IMR-90 (cell line): ENCODE results near the gene SLC38A6. TPM values are rescaled to one million over a fixed set of nuclear protein-coding genes. Genes with fewer than 3 reads are reported as not detected.

Experiments used
- ATAC-seq: fragments of 200-7000 bp; cut with Tn5 transposase; 2 replicates; pipeline ENCODE4 v1.9.1; 2020; ENCODE audit warnings: low read depth, mild to moderate bottlenecking, moderate library complexity
- BruUV-seq: library from RNA; stranded (reverse); fragments of 400-500 nt; replicated peaks from 2 replicates; lab custom pipeline; 2021; lab: Mats Ljungman, UMichigan
- CTCF ChIA-PET: fragments of 300-600 bp; formaldehyde crosslinking; extraction: SDS; loops from one replicate; lab custom pipeline; 2021; ENCODE audit warnings: antibody characterized with exemption; lab: Yijun Ruan, JAX
- POLR2A ChIA-PET: fragments of 300-600 bp; sonication (Branson Sonifier 250); formaldehyde crosslinking; loops from one replicate; lab custom pipeline; 2022; ENCODE audit warnings: antibody characterized with exemption; ENCODE audit not compliant: unreplicated experiment; lab: Charles Lee
- DNase-seq: peaks from one replicate; pipeline ENCODE4 v3.0.0; 2013
- H2AFZ ChIP-seq: replicated peaks from 2 replicates; pipeline ENCODE3; 2013; ENCODE audit warnings: low read length, mild to moderate bottlenecking; ENCODE audit not compliant: poor library complexity
- H2AK5ac ChIP-seq: 2 replicates; pipeline ENCODE4 v1.6.1; 2013; ENCODE audit warnings: low read depth, low read length, inconsistent platforms
- H2AK9ac ChIP-seq: replicated peaks from 2 replicates; pipeline ENCODE3; 2013; ENCODE audit warnings: mild to moderate bottlenecking, low read depth, low read length, moderate library complexity; ENCODE audit not compliant: poor library complexity
- H2BK120ac ChIP-seq: 2 replicates; pipeline ENCODE4 v1.6.1; 2013; ENCODE audit warnings: low read depth, low read length, inconsistent platforms
- H2BK15ac ChIP-seq: 3 replicates; pipeline ENCODE4 v1.6.1; 2013; ENCODE audit warnings: low read depth, low read length, inconsistent platforms
- H2BK20ac ChIP-seq: 2 replicates; pipeline ENCODE4 v1.6.1; 2013; ENCODE audit warnings: low read depth, mild to moderate bottlenecking, inconsistent platforms, low read length, moderate library complexity
- H2BK5ac ChIP-seq: 2 replicates; pipeline ENCODE4 v1.6.1; 2013; ENCODE audit warnings: mild to moderate bottlenecking, low read depth, low read length, inconsistent platforms; ENCODE audit not compliant: poor library complexity, severe bottlenecking
- H3K14ac ChIP-seq: replicated peaks from 2 replicates; pipeline ENCODE4 v1.6.1; 2013; ENCODE audit warnings: low read depth, low read length, inconsistent platforms
- H3K18ac ChIP-seq: 2 replicates; pipeline ENCODE4 v1.6.1; 2013; ENCODE audit warnings: low read depth, low read length, control low read depth
- H3K23ac ChIP-seq: 2 replicates; pipeline ENCODE4 v1.6.1; 2013; ENCODE audit warnings: low read depth, low read length, inconsistent platforms
- H3K27ac ChIP-seq: 2 replicates; pipeline ENCODE4 v1.5.1; 2013; ENCODE audit warnings: mild to moderate bottlenecking, control low read depth, low read length; ENCODE audit not compliant: insufficient read depth
- H3K27me3 ChIP-seq: 2 replicates; pipeline ENCODE4 v1.6.1; 2013; ENCODE audit warnings: low read length; ENCODE audit not compliant: control insufficient read depth, insufficient read depth
- H3K36me3 ChIP-seq: 2 replicates; pipeline ENCODE4 v1.6.1; 2013; ENCODE audit warnings: low read length, mixed read lengths; ENCODE audit not compliant: control insufficient read depth, insufficient read depth
- H3K4ac ChIP-seq: 2 replicates; pipeline ENCODE4 v1.6.1; 2013; ENCODE audit warnings: low read depth, low read length, inconsistent platforms
- H3K4me1 ChIP-seq: 2 replicates; pipeline ENCODE4 v1.6.1; 2013; ENCODE audit warnings: low read length, mixed read lengths; ENCODE audit not compliant: control insufficient read depth, insufficient read depth
- H3K4me2 ChIP-seq: 2 replicates; pipeline ENCODE4 v1.6.1; 2013; ENCODE audit warnings: low read depth, mild to moderate bottlenecking, control low read depth, low read length, moderate library complexity
- H3K4me3 ChIP-seq: 2 replicates; pipeline ENCODE4 v1.5.1; 2013; ENCODE audit warnings: low read depth, mild to moderate bottlenecking, control low read depth, low read length, moderate library complexity; ENCODE audit not compliant: insufficient read depth
- H3K56ac ChIP-seq: 2 replicates; pipeline ENCODE4 v1.6.1; 2013; ENCODE audit warnings: low read length, inconsistent platforms; ENCODE audit not compliant: insufficient read depth; ENCODE audit errors: extremely low read depth
- H3K79me1 ChIP-seq, 2 experiments: 2 replicates each; pipeline ENCODE4 v1.6.1; 2013; ENCODE audit warnings: low read length in 2 of 2, inconsistent platforms in 1 of 2, low read depth in 1 of 2
- H3K9ac ChIP-seq: 2 replicates; pipeline ENCODE4 v1.6.1; 2013; ENCODE audit warnings: low read depth, low read length, control low read depth
- H3K9me1 ChIP-seq: 2 replicates; pipeline ENCODE4 v1.6.1; 2013; ENCODE audit warnings: low read length, inconsistent platforms; ENCODE audit not compliant: insufficient read depth
- H3K9me3 ChIP-seq: 2 replicates; pipeline ENCODE4 v1.6.1; 2013; ENCODE audit warnings: low read length; ENCODE audit not compliant: control insufficient read depth, insufficient read depth
- H4K20me1 ChIP-seq: 2 replicates; pipeline ENCODE4 v1.6.1; 2013; ENCODE audit warnings: low read length, inconsistent platforms; ENCODE audit not compliant: insufficient read depth
- H4K5ac ChIP-seq: 2 replicates; pipeline ENCODE4 v1.6.1; 2013; ENCODE audit warnings: mild to moderate bottlenecking, low read depth, low read length, control low read depth
- H4K8ac ChIP-seq, 2 experiments: 2 replicates each; pipeline ENCODE4 v1.6.1; 2013; ENCODE audit warnings: low read depth in 2 of 2, low read length in 2 of 2, control low read depth in 1 of 2, inconsistent platforms in 1 of 2
- H4K91ac ChIP-seq: 2 replicates; pipeline ENCODE4 v1.6.1; 2013; ENCODE audit warnings: low read depth, low read length, inconsistent platforms; ENCODE audit not compliant: insufficient read depth
- BHLHE40 ChIP-seq: fragments of 150-350 bp; IDR thresholded peaks from 2 replicates; pipeline ENCODE4 v1.6.1; 2016; ENCODE audit warnings: mild to moderate bottlenecking, low read depth, low read length
- CEBPB ChIP-seq: IDR thresholded peaks from 2 replicates; pipeline ENCODE4 v1.6.1; 2012; ENCODE audit warnings: low read depth, low read length, improper control_type of control experiment
- CHD1 ChIP-seq: IDR thresholded peaks from 2 replicates; pipeline ENCODE4 v1.6.1; 2012; ENCODE audit warnings: low read depth, low read length, improper control_type of control experiment
- FOS ChIP-seq: fragments of 150-350 bp; IDR thresholded peaks from 2 replicates; pipeline ENCODE4 v1.6.1; 2016; ENCODE audit warnings: low read depth, low read length
- MAFK ChIP-seq: IDR thresholded peaks from 2 replicates; pipeline ENCODE4 v1.6.1; 2012; ENCODE audit warnings: low read depth, low read length, improper control_type of control experiment
- MAZ ChIP-seq: IDR thresholded peaks from 2 replicates; pipeline ENCODE4 v1.6.1; 2012; ENCODE audit warnings: low read depth, mild to moderate bottlenecking, low read length, improper control_type of control experiment, moderate library complexity, borderline replicate concordance
- MXI1 ChIP-seq: IDR thresholded peaks from 2 replicates; pipeline ENCODE4 v1.6.1; 2012; ENCODE audit warnings: low read depth, mild to moderate bottlenecking, low read length, moderate library complexity, borderline replicate concordance
- NFE2L2 ChIP-seq: fragments of 150-350 bp; IDR thresholded peaks from 2 replicates; pipeline ENCODE4 v1.6.1; 2016; ENCODE audit warnings: low read depth, mild to moderate bottlenecking, low read length
- POLR2A ChIP-seq: IDR thresholded peaks from 2 replicates; pipeline ENCODE4 v1.6.1; 2012; ENCODE audit warnings: mild to moderate bottlenecking, low read depth, low read length
- RAD21 ChIP-seq: IDR thresholded peaks from 2 replicates; pipeline ENCODE4 v1.6.1; 2012; ENCODE audit warnings: low read length, improper control_type of control experiment
- RCOR1 ChIP-seq: IDR thresholded peaks from 2 replicates; pipeline ENCODE4 v1.6.1; 2012; ENCODE audit warnings: mild to moderate bottlenecking, low read length, improper control_type of control experiment; ENCODE audit not compliant: insufficient replicate concordance
- RFX5 ChIP-seq: IDR thresholded peaks from 2 replicates; pipeline ENCODE4 v1.8.0; 2012; ENCODE audit warnings: low read depth, mild to moderate bottlenecking, low read length, moderate library complexity
- SMC3 ChIP-seq: fragments of 150-350 bp; IDR thresholded peaks from 2 replicates; pipeline ENCODE4 v1.6.1; 2016; ENCODE audit warnings: low read depth, mild to moderate bottlenecking, antibody characterized with exemption, low read length, moderate library complexity
- WGBS, 2 experiments: methylation state at CpG; one replicate each; pipeline versions ENCODE4 v1.1.5 to v1.1.7; 2013; ENCODE audit warnings: missing lambda C conversion rate in 2 of 2; ENCODE audit not compliant: insufficient read length in 1 of 2; ENCODE audit errors: extremely low coverage in 2 of 2; 5-methylcytosine and 5-hydroxymethylcytosine counted together
- dilution Hi-C: fragments of 300-500 bp; cut with HindIII; formaldehyde crosslinking; loops from one replicate; pipeline ENCODE4 v1.14.3; 2018; ENCODE audit warnings: low sequenced_read_pairs; ENCODE audit not compliant: unreplicated experiment
- in situ Hi-C: fragments of 300-500 bp; cut with MboI; formaldehyde crosslinking; loops from 3 replicates; pipeline ENCODE4 v1.14.3; 2019; ENCODE audit warnings: low sequenced_read_pairs, inconsistent platforms, mixed read lengths
- intact Hi-C: fragments of 100-400 bp; cut with micrococcal nuclease; formaldehyde crosslinking; loops from 2 replicates; pipeline ENCODE4 v1.10.0; 2022
- polyA plus RNA-seq, 3 experiments: library from polyadenylated mRNA; depleted of rRNA; stranded (reverse); fragments of >200 nt; gene quantifications; 2 replicates each; pipeline ENCODE4 v1.2.3, GENCODE V29; 2012; ENCODE audit warnings: low replicate concordance in 1 of 3
- total RNA-seq: library from RNA; depleted of rRNA; stranded (reverse); fragments of >200 nt; gene quantifications from 2 replicates; pipeline ENCODE4 v1.2.3, GENCODE V29; 2012
- TF ChIP-seq, protein P1 (sequence below): fragments of 150-350 bp; IDR thresholded peaks from 2 replicates; pipeline ENCODE4 v1.6.1; 2016; ENCODE audit warnings: low read depth, mild to moderate bottlenecking, low read length, moderate library complexity, borderline replicate concordance
- TF ChIP-seq, protein P2 (sequence below): fragments of 150-350 bp; IDR thresholded peaks from 2 replicates; pipeline ENCODE4 v1.6.1; 2017; ENCODE audit warnings: mild to moderate bottlenecking, antibody characterized with exemption, low read length, low read depth
- TF ChIP-seq, protein P3 (sequence below): conservative IDR thresholded peaks from 2 replicates; pipeline ENCODE4 v1.5.1; 2012; ENCODE audit warnings: mild to moderate bottlenecking, low read depth, low read length, improper control_type of control experiment

Gene SLC38A6
- total and polyA plus RNA-seq, 2 of the 4 experiments (the other 2 are of a cell fraction), result 15.5 to 18.3 TPM

DNA sequence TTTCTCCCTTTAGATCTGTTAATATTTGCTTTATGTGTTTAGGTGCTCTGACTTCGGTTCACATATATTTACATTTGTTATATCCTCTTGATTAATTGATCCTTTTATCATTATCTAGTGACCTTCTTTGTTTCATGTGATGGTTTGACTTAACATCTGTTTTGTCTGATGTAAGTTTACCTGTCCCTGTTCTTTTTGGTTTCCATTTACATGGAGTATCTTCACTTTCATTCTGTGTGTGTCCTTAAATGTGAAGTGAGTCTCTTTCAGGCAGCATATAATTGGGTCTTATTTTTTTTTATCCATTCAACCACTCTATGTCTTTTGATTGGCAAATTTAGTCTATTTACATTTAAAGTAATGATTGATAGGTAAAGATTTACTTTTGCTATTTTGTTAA lies 24.4 kb upstream of the SLC38A6 start:
- WGBS, 2 experiments, result no CpG with 5 or more reads among the region's 1 CpG

More for the DNA sequence above, 24.4 kb upstream of the SLC38A6 start:
- Histone ChIP-seq H3K4ac (no peak overlapping the region), H4K5ac (no peak overlapping the region), H3K27ac (no peak overlapping the region), H2BK120ac (no peak overlapping the region), H3K4me1 (no peaks in the 10 kb centered on the region; the same call in 1 of the 2 replicates), H3K4me2 (no peak overlapping the region), H4K8ac (no peak overlapping the region), H3K4me3 (no peak overlapping the region), H3K36me3 (no peaks in the 10 kb centered on the region), H3K18ac (no peak overlapping the region), H4K20me1 (no peaks in the 10 kb centered on the region), H2AFZ (no peak overlapping the region), H2AK9ac (no peak overlapping the region), H3K27me3 (no peaks in the 10 kb centered on the region), H3K79me1 (peaks cover 13 to 26% of the 10 kb centered on the region in 2 experiments), H3K9me3 (peaks cover 20% of the 10 kb centered on the region), H3K9me1 (no peaks in the 10 kb centered on the region), H2AK5ac (no peak overlapping the region), H3K23ac (no peak overlapping the region), H3K14ac (no peak overlapping the region), H2BK15ac (no peak overlapping the region), H2BK20ac (no peak overlapping the region), H3K56ac (no peak overlapping the region), H2BK5ac (no peak overlapping the region), H3K9ac (no peak overlapping the region), H4K91ac (no peak overlapping the region)
- in situ Hi-C loops, result no loop called here
- DNase-seq, result no peak
- no TSS peak for BruUV-seq
- dilution Hi-C loops, result no loop called here
- no peak for ATAC-seq
- POLR2A ChIA-PET, result no interaction called here
- intact Hi-C loops, result no loop called here
- no peak for TF ChIP-seq BHLHE40
- TF ChIP-seq, protein P1, sequence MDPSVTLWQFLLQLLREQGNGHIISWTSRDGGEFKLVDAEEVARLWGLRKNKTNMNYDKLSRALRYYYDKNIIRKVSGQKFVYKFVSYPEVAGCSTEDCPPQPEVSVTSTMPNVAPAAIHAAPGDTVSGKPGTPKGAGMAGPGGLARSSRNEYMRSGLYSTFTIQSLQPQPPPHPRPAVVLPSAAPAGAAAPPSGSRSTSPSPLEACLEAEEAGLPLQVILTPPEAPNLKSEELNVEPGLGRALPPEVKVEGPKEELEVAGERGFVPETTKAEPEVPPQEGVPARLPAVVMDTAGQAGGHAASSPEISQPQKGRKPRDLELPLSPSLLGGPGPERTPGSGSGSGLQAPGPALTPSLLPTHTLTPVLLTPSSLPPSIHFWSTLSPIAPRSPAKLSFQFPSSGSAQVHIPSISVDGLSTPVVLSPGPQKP, result no peak
- no peak for TF ChIP-seq MXI1
- no peak for TF ChIP-seq NFE2L2
- TF ChIP-seq RCOR1, result no peak
- TF ChIP-seq POLR2A, result no peak
- no peak for TF ChIP-seq CEBPB
- TF ChIP-seq CHD1, result no peak
- TF ChIP-seq RFX5, result no peak
- TF ChIP-seq RAD21, result no peak
- TF ChIP-seq FOS, result no peak
- TF ChIP-seq, protein P2, sequence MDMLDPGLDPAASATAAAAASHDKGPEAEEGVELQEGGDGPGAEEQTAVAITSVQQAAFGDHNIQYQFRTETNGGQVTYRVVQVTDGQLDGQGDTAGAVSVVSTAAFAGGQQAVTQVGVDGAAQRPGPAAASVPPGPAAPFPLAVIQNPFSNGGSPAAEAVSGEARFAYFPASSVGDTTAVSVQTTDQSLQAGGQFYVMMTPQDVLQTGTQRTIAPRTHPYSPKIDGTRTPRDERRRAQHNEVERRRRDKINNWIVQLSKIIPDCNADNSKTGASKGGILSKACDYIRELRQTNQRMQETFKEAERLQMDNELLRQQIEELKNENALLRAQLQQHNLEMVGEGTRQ, result no peak
- no peak for TF ChIP-seq MAFK
- TF ChIP-seq, protein P3, sequence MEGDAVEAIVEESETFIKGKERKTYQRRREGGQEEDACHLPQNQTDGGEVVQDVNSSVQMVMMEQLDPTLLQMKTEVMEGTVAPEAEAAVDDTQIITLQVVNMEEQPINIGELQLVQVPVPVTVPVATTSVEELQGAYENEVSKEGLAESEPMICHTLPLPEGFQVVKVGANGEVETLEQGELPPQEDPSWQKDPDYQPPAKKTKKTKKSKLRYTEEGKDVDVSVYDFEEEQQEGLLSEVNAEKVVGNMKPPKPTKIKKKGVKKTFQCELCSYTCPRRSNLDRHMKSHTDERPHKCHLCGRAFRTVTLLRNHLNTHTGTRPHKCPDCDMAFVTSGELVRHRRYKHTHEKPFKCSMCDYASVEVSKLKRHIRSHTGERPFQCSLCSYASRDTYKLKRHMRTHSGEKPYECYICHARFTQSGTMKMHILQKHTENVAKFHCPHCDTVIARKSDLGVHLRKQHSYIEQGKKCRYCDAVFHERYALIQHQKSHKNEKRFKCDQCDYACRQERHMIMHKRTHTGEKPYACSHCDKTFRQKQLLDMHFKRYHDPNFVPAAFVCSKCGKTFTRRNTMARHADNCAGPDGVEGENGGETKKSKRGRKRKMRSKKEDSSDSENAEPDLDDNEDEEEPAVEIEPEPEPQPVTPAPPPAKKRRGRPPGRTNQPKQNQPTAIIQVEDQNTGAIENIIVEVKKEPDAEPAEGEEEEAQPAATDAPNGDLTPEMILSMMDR, result no peak
- no peak for TF ChIP-seq SMC3
- TF ChIP-seq MAZ, result no peak
- CTCF ChIA-PET, result no interaction called here
